K562 (cell line): Measurements from ENCODE around the gene TIPARP. TPM values are rescaled to one million over a fixed set of nuclear protein-coding genes. Genes with fewer than 3 reads are reported as not detected.

Experiments used
- CCAR2 ChIP-seq: fragments of 200-400 bp; formaldehyde crosslinking; IDR thresholded peaks from 2 replicates; pipeline ENCODE4 v1.6.1; 2017; ENCODE audit warnings: mild to moderate bottlenecking, low read depth, low read length
- EGR1 ChIP-seq: fragments of 450-650 bp; conservative IDR thresholded peaks from 2 replicates; pipeline ENCODE4 v1.6.1; 2017; ENCODE audit warnings: mild to moderate bottlenecking
- ELF2 ChIP-seq: fragments of 250-450 bp; sonication (Bioruptor Pico); IDR thresholded peaks from 2 replicates; pipeline ENCODE4 v1.5.0; 2021; ENCODE audit warnings: mild to moderate bottlenecking
- FOXA3 ChIP-seq, 2 experiments: fragments of 450-650 bp in 1 of 2; sonication (generic) in 1 of 2; formaldehyde crosslinking; IDR thresholded peaks in 1 of 2; conservative IDR thresholded peaks in 1 of 2; 2 replicates each; pipeline versions ENCODE4 v1.4.0 to v1.8.0; 2020 to 2022; ENCODE audit warnings: mild to moderate bottlenecking in 2 of 2, missing genetic modification reagents in 1 of 2
- HSF4 ChIP-seq: fragments of 250-450 bp; sonication (Bioruptor Pico); IDR thresholded peaks from 2 replicates; pipeline ENCODE4 v2.1.2; 2022; ENCODE audit warnings: mild to moderate bottlenecking, moderate library complexity, borderline replicate concordance
- JUN ChIP-seq, 2 experiments: sonication (generic) in 1 of 2; formaldehyde crosslinking in 1 of 2; IDR thresholded peaks; 2 replicates each; pipeline versions ENCODE4 v1.6.1 to v1.8.0; 2012 to 2022; ENCODE audit warnings: borderline replicate concordance in 2 of 2, mild to moderate bottlenecking in 2 of 2, improper control_type of control experiment in 1 of 2, low read depth in 1 of 2, low read length in 1 of 2, missing genetic modification reagents in 1 of 2
- MTA1 ChIP-seq: fragments of 450-650 bp; IDR thresholded peaks from 2 replicates; pipeline ENCODE4 v1.6.1; 2017; ENCODE audit warnings: borderline replicate concordance
- POLR2AphosphoS5 ChIP-seq: IDR thresholded peaks from 2 replicates; pipeline ENCODE4 v1.6.1; 2011; ENCODE audit warnings: mild to moderate bottlenecking, low read depth, low read length, moderate library complexity; ENCODE audit not compliant: control insufficient read depth, insufficient read depth
- POLR2G ChIP-seq: fragments of 200-400 bp; formaldehyde crosslinking; IDR thresholded peaks from 2 replicates; pipeline ENCODE4 v1.6.1; 2017; ENCODE audit warnings: low read depth, mild to moderate bottlenecking, antibody characterized with exemption, low read length, moderate library complexity
- SNIP1 ChIP-seq: fragments of 450-650 bp; IDR thresholded peaks from 2 replicates; pipeline ENCODE4 v1.7.1; 2017; ENCODE audit warnings: low read depth, mild to moderate bottlenecking
- STAG1 ChIP-seq: sonication (generic); formaldehyde crosslinking; IDR thresholded peaks from 2 replicates; pipeline ENCODE4 v1.5.0; 2020; ENCODE audit warnings: missing genetic modification reagents, borderline replicate concordance
- TAF7 ChIP-seq: fragments of 450-650 bp; IDR thresholded peaks from 2 replicates; pipeline ENCODE4 v1.6.1; 2016; ENCODE audit warnings: missing genetic modification characterization, missing compliant biosample characterization
- ZNF586 ChIP-seq: fragments of 450-650 bp; formaldehyde crosslinking; conservative IDR thresholded peaks from 2 replicates; pipeline ENCODE4 v1.4.0; 2020; ENCODE audit warnings: mild to moderate bottlenecking, moderate library complexity
- polyA plus RNA-seq, 8 experiments: library from polyadenylated mRNA; depleted of rRNA in 4 of 8; stranded (reverse) in 5 of 8; unstranded in 3 of 8; fragments of >200 nt; fragmentation: Nextera tagmentation in 2 of 8; fragmentation: Illumina TruSeq in 1 of 8; extraction: Ambion mirVana in 2 of 8; extraction: Trizol in 1 of 8; gene quantifications; 2 replicates each; pipeline versions ENCODE4 v1.2.1 to v1.2.3, GENCODE V29; 2011 to 2014; ENCODE audit warnings: inconsistent platforms in 1 of 8, missing spikeins in 1 of 8
- total RNA-seq, 7 experiments: library from RNA; depleted of rRNA in 6 of 7; stranded (reverse); fragments of >200 nt in 6 of 7; fragmentation: Illumina TruSeq in 2 of 7; extraction: Trizol in 2 of 7; gene quantifications; 2 replicates each; pipeline versions ENCODE4 v1.2.1 to v1.2.3, GENCODE V29; 2011 to 2021; ENCODE audit warnings: low replicate concordance in 1 of 7
- TF ChIP-seq, protein P1 (sequence below): sonication (generic); formaldehyde crosslinking; IDR thresholded peaks from 2 replicates; pipeline ENCODE4 v1.9.0; 2022; ENCODE audit warnings: mild to moderate bottlenecking, missing genetic modification reagents
- TF ChIP-seq, protein P2 (sequence below): fragments of 450-650 bp; IDR thresholded peaks from 2 replicates; pipeline ENCODE4 v1.6.1; 2016; ENCODE audit warnings: antibody characterized with exemption
- TF ChIP-seq, protein P3 (sequence below): fragments of 250-450 bp; sonication (Bioruptor Pico); IDR thresholded peaks from 2 replicates; pipeline ENCODE4 v1.5.0; 2021; ENCODE audit warnings: mild to moderate bottlenecking, borderline replicate concordance
- TF ChIP-seq, protein P4 (sequence below): sonication (generic); formaldehyde crosslinking; IDR thresholded peaks from 2 replicates; pipeline ENCODE4 v1.8.0; 2022; ENCODE audit warnings: missing genetic modification reagents, mild to moderate bottlenecking, moderate library complexity, borderline replicate concordance
- TF ChIP-seq, protein P5 (sequence below): fragments of 250-450 bp; sonication (Bioruptor Pico); IDR thresholded peaks from 2 replicates; pipeline ENCODE4 v1.9.0; 2021; ENCODE audit warnings: mild to moderate bottlenecking

The TIPARP gene
- total and polyA plus RNA-seq, 9 of the 15 experiments (the other 6 are each of a cell fraction or from before 2014, with no cell fraction given) = 2.4 to 29.4 (median 15.1) TPM

DNA sequence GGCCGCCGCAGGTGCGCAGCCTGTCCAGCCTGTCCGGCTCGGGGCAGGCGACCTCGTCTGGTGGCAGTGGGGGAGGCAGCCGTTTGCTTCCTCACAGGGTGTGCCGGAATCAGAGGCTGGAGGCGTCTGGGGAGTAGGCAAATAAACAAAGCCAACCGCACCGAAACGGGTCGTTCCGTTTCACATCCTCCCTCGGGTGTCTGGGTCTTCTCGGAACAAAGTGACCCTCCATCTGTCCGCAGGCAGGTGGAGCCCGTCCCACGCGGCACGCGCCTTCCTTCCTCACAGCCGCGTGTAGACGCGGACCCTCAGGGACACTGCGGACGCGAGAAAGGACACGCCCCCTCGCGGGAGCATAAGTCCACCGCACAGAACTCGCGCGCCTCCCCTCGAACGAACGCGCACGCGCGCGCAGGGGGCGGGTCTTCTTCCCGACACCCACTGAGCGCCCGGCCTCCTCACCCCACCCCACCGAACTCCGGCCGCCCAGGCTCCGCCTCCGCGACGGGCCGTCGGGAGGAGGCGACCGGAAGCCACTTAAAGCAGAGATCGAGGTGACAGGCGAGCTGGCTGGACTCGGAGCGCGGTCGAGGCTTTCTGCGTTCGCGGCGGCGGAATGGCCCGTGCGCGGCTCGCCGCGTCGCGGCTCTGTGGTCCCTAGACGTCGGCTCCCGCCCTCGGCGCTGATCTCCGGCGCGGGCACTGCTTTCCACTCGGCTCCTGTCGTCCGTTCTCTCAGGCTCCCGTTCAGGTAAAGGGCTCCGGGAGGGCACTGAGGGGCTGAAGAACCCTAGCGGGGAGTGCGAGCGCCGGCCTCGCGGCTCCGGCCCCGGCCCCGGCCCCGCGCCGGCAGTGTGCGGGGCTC is at the start of gene TIPARP (continued):
- TF ChIP-seq FOXA3 (CRISPR knock-in tag; conservative IDR thresholded peaks at IDR 0.05 in 1 of 2, IDR thresholded peaks at IDR 0.05 in 1 of 2) (peak; percentile 54 to 95), STAG1 (CRISPR knock-in tag) (peak; percentile 88), ZNF586 (CRISPR knock-in tag) (no peak), TAF7 (tag) (peak; percentile 62), EGR1 (peak; percentile 86), MTA1 (peak; percentile 95), POLR2G (peak; percentile 99), SNIP1 (no peak), HSF4 (no peak), POLR2AphosphoS5 (peak; percentile 91), ELF2 (CRISPR knock-in tag) (peak; percentile 66; the same call in 1 of the 2 replicates), JUN (IDR thresholded peaks at IDR 0.05; ENCODE audit: borderline replicate concordance, low read depth, low read length) (no peak), JUN (CRISPR knock-in tag; IDR thresholded peaks at IDR 0.05; ENCODE audit: borderline replicate concordance) (peak; percentile 91; the same call in 1 of the 2 replicates), CCAR2 (no peak)
- TF ChIP-seq, protein P1, sequence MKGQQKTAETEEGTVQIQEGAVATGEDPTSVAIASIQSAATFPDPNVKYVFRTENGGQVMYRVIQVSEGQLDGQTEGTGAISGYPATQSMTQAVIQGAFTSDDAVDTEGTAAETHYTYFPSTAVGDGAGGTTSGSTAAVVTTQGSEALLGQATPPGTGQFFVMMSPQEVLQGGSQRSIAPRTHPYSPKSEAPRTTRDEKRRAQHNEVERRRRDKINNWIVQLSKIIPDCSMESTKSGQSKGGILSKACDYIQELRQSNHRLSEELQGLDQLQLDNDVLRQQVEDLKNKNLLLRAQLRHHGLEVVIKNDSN (CRISPR knock-in tag) = peak; percentile 64
- TF ChIP-seq, protein P2, sequence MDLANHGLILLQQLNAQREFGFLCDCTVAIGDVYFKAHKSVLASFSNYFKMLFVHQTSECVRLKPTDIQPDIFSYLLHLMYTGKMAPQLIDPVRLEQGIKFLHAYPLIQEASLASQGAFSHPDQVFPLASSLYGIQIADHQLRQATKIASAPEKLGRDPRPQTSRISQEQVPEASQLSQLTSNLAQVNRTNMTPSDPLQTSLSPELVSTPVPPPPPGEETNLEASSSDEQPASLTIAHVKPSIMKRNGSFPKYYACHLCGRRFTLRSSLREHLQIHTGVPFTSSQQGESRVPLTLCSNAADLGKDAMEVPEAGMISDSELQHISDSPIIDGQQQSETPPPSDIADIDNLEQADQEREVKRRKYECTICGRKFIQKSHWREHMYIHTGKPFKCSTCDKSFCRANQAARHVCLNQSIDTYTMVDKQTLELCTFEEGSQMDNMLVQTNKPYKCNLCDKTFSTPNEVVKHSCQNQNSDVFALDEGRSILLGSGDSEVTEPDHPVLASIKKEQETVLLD = peak; percentile 96
- TF ChIP-seq, protein P3, sequence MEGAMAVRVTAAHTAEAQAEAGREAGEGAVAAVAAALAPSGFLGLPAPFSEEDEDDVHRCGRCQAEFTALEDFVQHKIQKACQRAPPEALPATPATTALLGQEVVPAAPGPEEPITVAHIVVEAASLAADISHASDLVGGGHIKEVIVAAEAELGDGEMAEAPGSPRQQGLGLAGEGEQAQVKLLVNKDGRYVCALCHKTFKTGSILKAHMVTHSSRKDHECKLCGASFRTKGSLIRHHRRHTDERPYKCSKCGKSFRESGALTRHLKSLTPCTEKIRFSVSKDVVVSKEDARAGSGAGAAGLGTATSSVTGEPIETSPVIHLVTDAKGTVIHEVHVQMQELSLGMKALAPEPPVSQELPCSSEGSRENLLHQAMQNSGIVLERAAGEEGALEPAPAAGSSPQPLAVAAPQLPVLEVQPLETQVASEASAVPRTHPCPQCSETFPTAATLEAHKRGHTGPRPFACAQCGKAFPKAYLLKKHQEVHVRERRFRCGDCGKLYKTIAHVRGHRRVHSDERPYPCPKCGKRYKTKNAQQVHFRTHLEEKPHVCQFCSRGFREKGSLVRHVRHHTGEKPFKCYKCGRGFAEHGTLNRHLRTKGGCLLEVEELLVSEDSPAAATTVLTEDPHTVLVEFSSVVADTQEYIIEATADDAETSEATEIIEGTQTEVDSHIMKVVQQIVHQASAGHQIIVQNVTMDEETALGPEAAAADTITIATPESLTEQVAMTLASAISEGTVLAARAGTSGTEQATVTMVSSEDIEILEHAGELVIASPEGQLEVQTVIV (CRISPR knock-in tag) = no peak
- TF ChIP-seq, protein P4, sequence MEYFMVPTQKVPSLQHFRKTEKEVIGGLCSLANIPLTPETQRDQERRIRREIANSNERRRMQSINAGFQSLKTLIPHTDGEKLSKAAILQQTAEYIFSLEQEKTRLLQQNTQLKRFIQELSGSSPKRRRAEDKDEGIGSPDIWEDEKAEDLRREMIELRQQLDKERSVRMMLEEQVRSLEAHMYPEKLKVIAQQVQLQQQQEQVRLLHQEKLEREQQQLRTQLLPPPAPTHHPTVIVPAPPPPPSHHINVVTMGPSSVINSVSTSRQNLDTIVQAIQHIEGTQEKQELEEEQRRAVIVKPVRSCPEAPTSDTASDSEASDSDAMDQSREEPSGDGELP (CRISPR knock-in tag) = peak; percentile 93
- TF ChIP-seq, protein P5, sequence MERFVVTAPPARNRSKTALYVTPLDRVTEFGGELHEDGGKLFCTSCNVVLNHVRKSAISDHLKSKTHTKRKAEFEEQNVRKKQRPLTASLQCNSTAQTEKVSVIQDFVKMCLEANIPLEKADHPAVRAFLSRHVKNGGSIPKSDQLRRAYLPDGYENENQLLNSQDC (CRISPR knock-in tag) = peak; percentile 62; the same call in 1 of the 2 replicates
